Natural killer cell treated with Interleukin-12 subunit alpha and Interleukin-12 subunit beta and Interleukin-15 and Interleukin-18, amount 100 ng/mL, for 72 hours (primary cell): ENCODE results near the gene NOC2L. TPM values are rescaled to one million over a fixed set of nuclear protein-coding genes. Genes with fewer than 3 reads are reported as not detected.

Experiments
- ATAC-seq, 2 donors: fragments of 150-1000 bp; cut with Tn5 transposase in 1 of 2; sonication (Bioruptor Pico), chemical (Tn5 transposase) in 1 of 2; 2 replicates each; pipeline ENCODE4 v1.10.0; 2021
- DNase-seq: peaks from one replicate; pipeline ENCODE4 v3.0.0; 2022; ENCODE audit warnings: low spot score
- H3K27ac Mint-ChIP-seq, 2 donors: 1 replicate in 1 of 2; 2 replicates in 1 of 2; pipeline ENCODE4 v1.8.0; 2022; ENCODE audit warnings: mixed read lengths in 2 of 2, mild to moderate bottlenecking in 1 of 2, moderate library complexity in 1 of 2
- H3K27me3 Mint-ChIP-seq, 2 donors: 1 replicate in 1 of 2; 2 replicates in 1 of 2; pipeline ENCODE4 v1.8.0; 2022; ENCODE audit warnings: mixed read lengths in 2 of 2
- H3K36me3 Mint-ChIP-seq: one replicate; pipeline ENCODE4 v1.8.0; 2022; ENCODE audit warnings: mixed read lengths
- H3K4me1 Mint-ChIP-seq, 2 donors: 1 replicate in 1 of 2; 2 replicates in 1 of 2; pipeline ENCODE4 v1.8.0; 2022; ENCODE audit warnings: low read depth in 2 of 2, mixed read lengths in 2 of 2, mild to moderate bottlenecking in 1 of 2
- H3K4me3 Mint-ChIP-seq: one replicate; pipeline ENCODE4 v1.8.0; 2022; ENCODE audit warnings: mixed read lengths
- H3K9me3 Mint-ChIP-seq: 2 replicates; pipeline ENCODE4 v1.8.0; 2022; ENCODE audit warnings: mixed read lengths
- total RNA-seq, 2 donors: library from RNA; stranded (reverse); gene quantifications; one replicate each; pipeline ENCODE4 v1.2.3, GENCODE V29; 2022

Gene NOC2L
- total RNA-seq, 2 donors from 2014 or later = 113 to 143 TPM

- Mint-ChIP-seq H3K27ac (no peak overlapping the region), H3K4me3 (no peak overlapping the region), H3K36me3 (no peaks in the 10 kb centered on the region), H3K4me1 (peaks cover 3 to 9% of the 10 kb centered on the region in 2 donors), H3K27me3 (peaks cover 11 to 28% of the 10 kb centered on the region in 2 donors), H3K9me3 (no peaks in the 10 kb centered on the region)
- no peak for ATAC-seq
- peak; percentile 58 for DNase-seq
Observed at GRCh38 chr1:916173-917075, 42.6 kb downstream of the NOC2L start.

GRCh38 chr1:915295-916172 is 43.5 kb downstream of the NOC2L start:
- DNase-seq = peak; percentile 61
- Mint-ChIP-seq H3K4me3 (no peak overlapping the region), H3K9me3 (no peaks in the 10 kb centered on the region), H3K36me3 (no peaks in the 10 kb centered on the region), H3K27ac (no peak overlapping the region), H3K4me1 (peaks cover 0 to 4% of the 10 kb centered on the region in 2 donors), H3K27me3 (peaks cover 8 to 31% of the 10 kb centered on the region in 2 donors)
- no peak for ATAC-seq

GRCh38 chr1:914891-915280 is 44.2 kb downstream of the NOC2L start:
- Mint-ChIP-seq H3K27me3 (peaks cover 8 to 28% of the 10 kb centered on the region in 2 donors), H3K9me3 (no peaks in the 10 kb centered on the region), H3K36me3 (no peaks in the 10 kb centered on the region), H3K4me1 (peaks cover 0 to 3% of the 10 kb centered on the region in 2 donors), H3K4me3 (no peak overlapping the region), H3K27ac (no peak overlapping the region)
- ATAC-seq (no peak), DNase-seq (peak; percentile 31)

DNA sequence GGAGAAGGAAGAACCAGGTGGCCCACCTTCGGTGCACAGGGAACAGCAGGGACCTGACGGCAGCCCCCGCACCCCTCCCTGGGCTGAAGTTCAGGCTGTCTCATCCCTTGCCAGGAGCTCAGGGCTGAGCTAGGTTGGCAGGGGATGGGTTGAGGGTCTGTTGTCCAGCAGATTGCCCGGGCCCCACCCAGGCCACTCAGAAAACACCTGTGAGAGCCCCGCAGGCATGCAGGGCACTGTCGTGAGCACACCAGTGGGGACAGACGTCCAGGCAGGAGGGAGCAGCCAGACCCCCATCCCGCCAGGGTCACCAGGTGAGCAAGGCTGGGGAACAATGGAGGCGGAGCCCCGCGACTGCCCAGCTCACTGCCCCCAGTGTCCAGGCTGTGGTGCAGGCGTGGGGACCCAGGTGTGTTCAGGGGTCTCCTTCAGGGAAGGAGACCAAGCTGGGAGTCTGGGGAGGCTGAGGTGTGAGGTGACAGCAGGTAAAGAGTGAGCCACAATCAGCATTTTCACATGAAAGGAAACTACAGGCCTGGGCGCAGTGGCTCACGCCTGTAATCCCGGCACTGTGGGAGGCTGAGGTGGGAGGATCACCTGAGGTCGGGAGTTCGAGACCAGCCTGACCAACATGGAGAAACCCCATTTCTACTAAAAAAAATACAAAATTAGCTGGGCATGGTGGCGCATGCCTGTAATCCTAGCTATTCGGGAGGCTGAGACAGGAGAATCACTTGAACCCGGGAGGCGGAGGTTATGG is 44.7 kb downstream of the NOC2L start:
- ATAC-seq = no peak
- Mint-ChIP-seq H3K4me1 (peaks cover 0 to 3% of the 10 kb centered on the region in 2 donors), H3K36me3 (no peaks in the 10 kb centered on the region), H3K9me3 (no peaks in the 10 kb centered on the region), H3K4me3 (no peak overlapping the region), H3K27me3 (peaks cover 8 to 28% of the 10 kb centered on the region in 2 donors), H3K27ac (no peak overlapping the region)
- DNase-seq = peak; percentile 49

GRCh38 chr1:913491-914130 is 45.4 kb downstream of the NOC2L start:
- DNase-seq = peak; percentile 58
- peaks cover 0 to 3% of the 10 kb centered on the region in 2 donors for H3K4me1 Mint-ChIP-seq

GRCh38 chr1:912740-913301 is 46.2 kb downstream of the NOC2L start:
- no peak overlapping the region for H3K27ac Mint-ChIP-seq
- no peak overlapping the region for H3K4me3 Mint-ChIP-seq
- peaks cover 0 to 3% of the 10 kb centered on the region in 2 donors for H3K4me1 Mint-ChIP-seq
- H3K36me3 Mint-ChIP-seq = no peaks in the 10 kb centered on the region
- H3K27me3 Mint-ChIP-seq = peaks cover 14 to 28% of the 10 kb centered on the region in 2 donors
- no peak for ATAC-seq
- H3K9me3 Mint-ChIP-seq = no peaks in the 10 kb centered on the region
- DNase-seq = peak; percentile 58

More at GRCh38 chr1:913491-914130, 45.4 kb downstream of the NOC2L start:
- no peaks in the 10 kb centered on the region for H3K36me3 Mint-ChIP-seq
- no peak overlapping the region for H3K4me3 Mint-ChIP-seq
- no peaks in the 10 kb centered on the region for H3K9me3 Mint-ChIP-seq
- H3K27ac Mint-ChIP-seq = no peak overlapping the region
- H3K27me3 Mint-ChIP-seq = peaks cover 8 to 25% of the 10 kb centered on the region in 2 donors
- peak in 1 of 2 donors; percentile 6 for ATAC-seq

GRCh38 chr1:911875-912739 is 46.9 kb downstream of the NOC2L start:
- Mint-ChIP-seq H3K4me3 (no peak overlapping the region), H3K36me3 (no peaks in the 10 kb centered on the region), H3K27me3 (peaks cover 14 to 27% of the 10 kb centered on the region in 2 donors), H3K27ac (no peak overlapping the region), H3K9me3 (no peaks in the 10 kb centered on the region), H3K4me1 (peaks cover 0 to 3% of the 10 kb centered on the region in 2 donors)
- DNase-seq (no peak), ATAC-seq (no peak)

- H3K4me1 Mint-ChIP-seq = peaks cover 0 to 3% of the 10 kb centered on the region in 2 donors
- no peaks in the 10 kb centered on the region for H3K9me3 Mint-ChIP-seq
- peaks cover 14 to 29% of the 10 kb centered on the region in 2 donors for H3K27me3 Mint-ChIP-seq
- DNase-seq (peak; percentile 61), ATAC-seq (no peak)
- no peaks in the 10 kb centered on the region for H3K36me3 Mint-ChIP-seq
- H3K27ac Mint-ChIP-seq = no peak overlapping the region
- no peak overlapping the region for H3K4me3 Mint-ChIP-seq
Observed at GRCh38 chr1:910881-911721, 48.0 kb downstream of the NOC2L start.

DNA sequence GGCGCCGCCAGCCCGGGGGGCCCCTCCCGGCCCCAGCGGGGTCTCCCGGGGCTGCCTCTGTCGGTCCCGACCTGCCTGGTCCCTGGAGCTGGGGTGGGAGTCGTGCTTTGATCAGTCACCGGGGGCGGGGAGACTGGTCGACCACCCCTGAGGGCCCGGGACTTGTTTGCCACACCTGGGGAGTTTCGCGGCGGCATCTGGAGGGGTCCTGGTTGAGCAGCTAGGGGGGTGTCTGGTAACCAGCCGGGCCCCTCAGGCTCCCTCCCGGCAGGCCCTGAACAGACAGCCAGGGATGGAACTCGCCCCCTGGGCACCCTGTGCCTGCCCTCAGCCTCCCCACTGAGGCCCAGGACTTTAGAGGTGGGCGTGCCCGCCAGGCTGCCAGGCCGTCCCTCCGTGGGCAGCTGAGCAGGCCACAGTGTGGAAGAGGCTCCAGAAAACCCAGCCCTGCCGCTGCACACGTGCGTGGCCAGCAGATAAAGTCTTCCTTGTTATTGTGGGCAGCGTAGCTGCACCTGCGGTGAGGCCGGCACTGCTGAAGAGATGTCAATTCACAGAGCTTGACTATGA is 48.7 kb downstream of the NOC2L start:
- no peak overlapping the region for H3K27ac Mint-ChIP-seq
- H3K4me3 Mint-ChIP-seq = no peak overlapping the region
- peaks cover 17 to 31% of the 10 kb centered on the region in 2 donors for H3K27me3 Mint-ChIP-seq
- ATAC-seq (no peak), DNase-seq (peak; percentile 51)
- peaks cover 1 to 3% of the 10 kb centered on the region in 2 donors for H3K4me1 Mint-ChIP-seq
- no peaks in the 10 kb centered on the region for H3K9me3 Mint-ChIP-seq
- no peaks in the 10 kb centered on the region for H3K36me3 Mint-ChIP-seq

GRCh38 chr1:909861-910310 is 49.2 kb downstream of the NOC2L start:
- no peaks in the 10 kb centered on the region for H3K9me3 Mint-ChIP-seq
- peaks cover 21 to 29% of the 10 kb centered on the region in 2 donors for H3K27me3 Mint-ChIP-seq
- DNase-seq (no peak), ATAC-seq (no peak)
- peaks cover 4 to 5% of the 10 kb centered on the region in 2 donors for H3K4me1 Mint-ChIP-seq
- H3K36me3 Mint-ChIP-seq = no peaks in the 10 kb centered on the region
- H3K4me3 Mint-ChIP-seq = no peak overlapping the region
- no peak overlapping the region for H3K27ac Mint-ChIP-seq

DNA sequence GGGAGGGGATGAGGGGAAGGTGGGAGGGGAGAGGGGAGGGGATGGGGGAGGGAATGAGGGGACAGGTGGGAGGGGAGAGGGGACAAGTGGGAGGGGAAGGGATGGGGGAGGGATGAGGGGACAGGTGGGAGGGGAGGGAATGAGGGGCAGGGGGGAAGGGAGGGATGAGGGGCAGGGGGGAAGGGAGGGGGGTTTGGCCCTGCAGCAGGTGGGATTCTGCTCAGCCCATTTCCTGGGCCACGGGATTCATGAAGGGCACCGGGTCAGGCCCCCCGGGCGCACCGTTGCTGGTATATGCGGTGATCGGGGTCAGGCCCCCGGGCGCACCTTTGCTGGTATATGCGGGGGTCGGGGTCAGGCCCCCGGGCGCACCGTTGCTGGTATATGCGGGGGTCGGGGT is 50.4 kb downstream of the NOC2L start:
- Mint-ChIP-seq H3K27me3 (peaks cover 21 to 29% of the 10 kb centered on the region in 2 donors), H3K4me1 (peaks cover 4 to 5% of the 10 kb centered on the region in 2 donors), H3K9me3 (no peaks in the 10 kb centered on the region), H3K27ac (no peak overlapping the region), H3K4me3 (no peak overlapping the region), H3K36me3 (no peaks in the 10 kb centered on the region)
- DNase-seq (no peak), ATAC-seq (no peak)
